ENCODE data around the gene FAM47C. TPM values are rescaled to one million over a fixed set of nuclear protein-coding genes. Genes with fewer than 3 reads are reported as not detected.

The FAM47C gene
- total RNA-seq, 2 donors from 2014 or later, result not detected

GRCh38 chrX:37060999-37061398 is 52.8 kb downstream of the FAM47C start:
- 0% methylated on average over 3 of the region's 3 CpGs for WGBS
- TF ChIP-seq POLR2AphosphoS5 (IDR thresholded peaks at IDR 0.05), result no peak
- TF ChIP-seq CTCF (IDR thresholded peaks at IDR 0.05), result peak in 1 of 4 experiments; percentile 18
- H3K4me3 ChIP-seq, result no peak overlapping the region

More at GRCh38 chrX:37060999-37061398, 52.8 kb downstream of the FAM47C start:
- H3K9me3 ChIP-seq, result no peaks in the 10 kb centered on the region
- H3K36me3 ChIP-seq, result no peaks in the 10 kb centered on the region
- DNase-seq (ENCODE audit: low spot score), result no peak
- no peaks in the 10 kb centered on the region for H3K27me3 ChIP-seq (replicated peaks; ENCODE audit: insufficient read depth)
- no peaks in the 10 kb centered on the region for H3K4me1 ChIP-seq (replicated peaks)
- H3K27ac ChIP-seq, result no peak overlapping the region
- intact Hi-C loops (cut with DNase I), result no loop called here
